GM21423 (cell line): ENCODE data around the gene POLRMT.
"Not testable (repeated sequence)": the region's sequence is repeated elsewhere in the genome, so short reads cannot be mapped to it uniquely, and the experiment has no call there.

Experiments
- ATAC-seq: cut with Tn5 transposase; IDR thresholded peaks from one replicate; pipeline ENCODE4 v1.9.1; 2021; ENCODE audit warnings: mild to moderate bottlenecking, moderate library complexity; ENCODE audit not compliant: unreplicated experiment

POLRMT gene

GRCh38 chr19:629961-630714, 3.2 kb downstream of the POLRMT start:
- no peak for ATAC-seq

GRCh38 chr19:629515-629914, 3.8 kb downstream of the POLRMT start:
- not testable (repeated sequence) for ATAC-seq

- no peak for ATAC-seq
Measured at GRCh38 chr19:628168-628567, 5.2 kb downstream of the POLRMT start.

- ATAC-seq = not testable (repeated sequence)
Measured at GRCh38 chr19:626566-626965, 6.8 kb downstream of the POLRMT start.

GRCh38 chr19:625257-625656, 8.1 kb downstream of the POLRMT start:
- ATAC-seq = no peak

- ATAC-seq = no peak
Measured at GRCh38 chr19:624433-625109, 8.8 kb downstream of the POLRMT start.

- ATAC-seq = no peak
Measured at GRCh38 chr19:623974-624373, 9.4 kb downstream of the POLRMT start.

- ATAC-seq = no peak
Measured at GRCh38 chr19:623175-623916, 10.0 kb downstream of the POLRMT start.

- ATAC-seq = no peak
Measured at GRCh38 chr19:622666-623065, 10.7 kb downstream of the POLRMT start.

- ATAC-seq = no peak
Measured at GRCh38 chr19:621819-622218, 11.5 kb downstream of the POLRMT start.

- not testable (repeated sequence) for ATAC-seq
Measured at GRCh38 chr19:621191-621590, 12.1 kb downstream of the POLRMT start.

GRCh38 chr19:620166-620862, 13.0 kb downstream of the POLRMT start:
- ATAC-seq = no peak

GRCh38 chr19:619286-620002, 13.9 kb downstream of the POLRMT start:
- no peak for ATAC-seq

- ATAC-seq = no peak
Measured at GRCh38 chr19:618674-619285, 14.6 kb downstream of the POLRMT start.

- no peak for ATAC-seq
Measured at GRCh38 chr19:618247-618619, 15.1 kb downstream of the POLRMT start.

- ATAC-seq = no peak
Measured at GRCh38 chr19:617551-618246, 15.6 kb downstream of the POLRMT start.

GRCh38 chr19:616747-617526, 16.4 kb downstream of the POLRMT start:
- ATAC-seq = no peak

- ATAC-seq = no peak
Measured at GRCh38 chr19:616062-616700, 17.2 kb downstream of the POLRMT start.
